HG02840 (cell line): ENCODE results near the gene CDA.
"Not testable (repeated sequence)": the region's sequence is repeated elsewhere in the genome, so short reads cannot be mapped to it uniquely, and the experiment has no call there.

Source experiments
- ATAC-seq: cut with Tn5 transposase; IDR thresholded peaks from one replicate; pipeline ENCODE4 v1.9.1; 2021; ENCODE audit warnings: mild to moderate bottlenecking, moderate library complexity, moderate number of reproducible peaks; ENCODE audit not compliant: unreplicated experiment, low FRiP score

CDA gene

GRCh38 chr1:20584890-20585289 lies 4.0 kb upstream of the CDA start:
- no peak for ATAC-seq

GRCh38 chr1:20586953-20587660 lies 1.8 kb upstream of the CDA start:
- no peak for ATAC-seq

- ATAC-seq, result no peak
These were observed 1.2 kb upstream of the CDA start for GRCh38 chr1:20587661-20588053.

GRCh38 chr1:20589331-20590278 lies 708 bp downstream of the CDA start:
- ATAC-seq, result no peak

GRCh38 chr1:20590306-20590777 lies 1.4 kb downstream of the CDA start:
- ATAC-seq, result no peak

- ATAC-seq, result no peak
These were observed 4.9 kb downstream of the CDA start for GRCh38 chr1:20593756-20594155.

GRCh38 chr1:20594746-20595145 lies 5.8 kb downstream of the CDA start:
- ATAC-seq, result no peak

- ATAC-seq, result no peak
These were observed 7.2 kb downstream of the CDA start for GRCh38 chr1:20596106-20596505.

- ATAC-seq, result no peak
These were observed 8.8 kb downstream of the CDA start for GRCh38 chr1:20597650-20598049.

GRCh38 chr1:20600156-20600555 lies 11.3 kb downstream of the CDA start:
- no peak for ATAC-seq

GRCh38 chr1:20601129-20601825 lies 12.4 kb downstream of the CDA start:
- ATAC-seq, result no peak

GRCh38 chr1:20602851-20603450 lies 14.1 kb downstream of the CDA start:
- no peak for ATAC-seq

- no peak for ATAC-seq
These were observed 14.9 kb downstream of the CDA start for GRCh38 chr1:20603504-20604464.

GRCh38 chr1:20604678-20605077 lies 15.8 kb downstream of the CDA start:
- no peak for ATAC-seq

GRCh38 chr1:20606801-20607570 lies 18.1 kb downstream of the CDA start:
- ATAC-seq, result not testable (repeated sequence)

GRCh38 chr1:20609541-20609940 lies 20.6 kb downstream of the CDA start:
- no peak for ATAC-seq

GRCh38 chr1:20610970-20611369 lies 22.1 kb downstream of the CDA start:
- no peak for ATAC-seq

GRCh38 chr1:20611652-20612051 lies 22.8 kb downstream of the CDA start:
- ATAC-seq, result no peak
